Aorta (tissue), 5 donors: ENCODE measurements around the gene ACADSB. TPM values are rescaled to one million over a fixed set of nuclear protein-coding genes. Genes with fewer than 3 reads are reported as not detected.

Source experiments
- ATAC-seq: fragments of 200-7000 bp; cut with Tn5 transposase; one replicate; pipeline ENCODE4 v1.9.1; 2022; ENCODE audit warnings: moderate library complexity; ENCODE audit not compliant: low FRiP score
- DNase-seq, 2 donors: peaks; one replicate each; pipeline ENCODE4 v3.0.0-alpha.2; 2020
- H3K27ac ChIP-seq, 2 donors: one replicate each; pipeline ENCODE4 v1.5.1; 2013; ENCODE audit warnings: low read length in 2 of 2, mild to moderate bottlenecking in 2 of 2, moderate library complexity in 2 of 2, control low read depth in 1 of 2, inconsistent platforms in 1 of 2, low read depth in 1 of 2
- H3K27me3 ChIP-seq, 2 donors: one replicate each; pipeline ENCODE4 v1.6.1; 2013; ENCODE audit warnings: control low read depth in 1 of 2, low read length in 1 of 2, mild to moderate bottlenecking in 1 of 2, moderate library complexity in 1 of 2; ENCODE audit not compliant: insufficient read depth in 2 of 2, control insufficient read depth in 1 of 2
- H3K36me3 ChIP-seq, 2 donors: one replicate each; pipeline ENCODE4 v1.6.1; 2013; ENCODE audit warnings: control low read depth in 1 of 2, low read length in 1 of 2, mild to moderate bottlenecking in 1 of 2; ENCODE audit not compliant: insufficient read depth in 2 of 2, control insufficient read depth in 1 of 2
- H3K4me1 ChIP-seq, 2 donors: one replicate each; pipeline ENCODE4 v1.6.1; 2013; ENCODE audit warnings: low read length in 2 of 2, control low read depth in 1 of 2, mild to moderate bottlenecking in 1 of 2, moderate library complexity in 1 of 2; ENCODE audit not compliant: insufficient read depth in 2 of 2, control insufficient read depth in 1 of 2
- H3K4me3 ChIP-seq, 2 donors: one replicate each; pipeline ENCODE4 v1.5.1; 2013; ENCODE audit warnings: low read length in 2 of 2, control low read depth in 1 of 2, mild to moderate bottlenecking in 1 of 2
- H3K9me3 ChIP-seq: one replicate; pipeline ENCODE4 v1.6.1; 2013; ENCODE audit warnings: mild to moderate bottlenecking, low read length; ENCODE audit not compliant: control insufficient read depth
- WGBS, 2 donors: extraction: QIAGEN DNeasy Blood & Tissue Kit; methylation state at CpG; one replicate each; pipeline ENCODE4 v1.1.7; 2013; 5-methylcytosine and 5-hydroxymethylcytosine counted together
- intact Hi-C, 2 donors: fragments of 100-400 bp; cut with DNase I; formaldehyde crosslinking; loops; one replicate each; pipeline versions ENCODE4 v1.14.2 to v1.15.0; 2022
- long read RNA-seq, 2 donors: library from polyadenylated mRNA; unstranded; transcript quantifications; one replicate each; pipeline ENCODE4 v2.0.0, GENCODE V29; 2020 to 2021
- polyA plus RNA-seq, 2 donors: library from polyadenylated mRNA; stranded (reverse); fragments of 200-250 nt; gene quantifications; one replicate each; pipeline ENCODE4 v1.2.3, GENCODE V29; 2013
- total RNA-seq, 2 donors: library from RNA; stranded (reverse); fragmentation: NEBNext Ultra II Directional; extraction: Animal tissue kit (Norgen Biotek cat#: 25700); gene quantifications; one replicate each; pipeline ENCODE4 v1.2.1, GENCODE V29; 2021
- donor health status: healthy with polysubstance abuse.
- donor health status: Bipolar disorder and iron deficiency.
- donor health status: DM: no; HTN: no; CAD: no.
- donor health status: DM: no; HTN: no; CAD: no.
- donor health status: DM: yes; HTN: yes; CAD: no.

Gene ACADSB
- total RNA-seq (10 to 100 TPM; 17.9 to 25.5 TPM), polyA plus RNA-seq (10 to 100 TPM in 1 of 2 donors, 1 to 10 TPM in 1; 7.6 to 10.1 TPM)
- long read RNA-seq, donor 1, full-length matches to known transcripts, result 2 of 5 reads
- long read RNA-seq, donor 1, partial matches to known transcripts, result 1 of 5 reads
- long read RNA-seq, donor 1, other reads (novel, unspliced or antisense), result 2 of 5 reads
- long read RNA-seq, donor 2, full-length matches to known transcripts, result 2 of 11 reads
- long read RNA-seq, donor 2, partial matches to known transcripts, result 1 of 11 reads
- long read RNA-seq, donor 2, other reads (novel, unspliced or antisense), result 8 of 11 reads

DNA sequence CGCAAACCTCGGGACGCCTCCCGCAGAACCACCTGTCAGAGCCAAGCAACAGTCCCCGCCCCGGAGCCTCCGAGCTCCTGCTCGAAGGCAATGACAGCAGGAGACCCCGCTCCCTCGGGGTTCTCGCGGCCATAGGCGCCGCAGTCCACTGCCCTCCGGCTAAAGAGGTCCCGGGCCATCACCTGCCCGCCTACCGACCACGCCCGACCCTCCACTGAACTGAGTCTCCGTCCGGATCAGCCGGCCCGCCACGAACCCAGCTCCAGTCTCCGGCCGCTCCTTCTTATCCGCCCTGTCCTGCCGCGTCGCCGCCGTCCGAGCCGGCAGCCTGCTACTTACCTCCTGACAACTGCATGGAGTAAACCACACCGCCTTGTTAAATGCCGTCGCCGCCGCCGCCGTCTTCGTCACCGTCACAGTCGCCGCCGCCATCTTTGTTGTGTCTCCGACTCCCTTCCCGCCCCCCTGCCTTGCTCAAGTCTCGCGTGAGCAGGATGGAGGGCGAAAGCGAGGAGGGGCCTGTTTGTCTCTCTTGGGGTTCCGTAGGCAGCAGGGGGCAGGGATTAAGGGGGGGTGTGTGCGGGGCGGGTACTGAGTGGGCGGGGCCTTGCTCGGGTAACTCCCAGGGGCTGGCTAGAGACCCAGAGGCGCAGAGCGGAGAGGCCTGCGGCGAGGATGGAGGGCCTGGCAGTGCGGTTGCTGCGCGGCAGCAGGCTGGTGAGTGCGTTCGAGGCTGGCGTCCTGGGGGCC lies at the start of gene ACADSB, which contains the start of gene IKZF5:
Gene ACADSB (plus strand): TSS at position 652 of the 750 bp plus-strand sequence. CDS start 24 bp downstream, at position 676.
Gene IKZF5 (minus strand): TSS at position 441 of the 750 bp plus-strand sequence. CDS start 10,170 bp downstream, outside the sequence.
- Histone ChIP-seq H3K27ac (peak within 1 kb of the TSS in 1 of 2 donors; percentile 83), H3K9me3 (no peaks in the 10 kb centered on the region), H3K36me3 (no peaks in the 10 kb centered on the region), H3K4me3 (peak within 1 kb of the TSS; percentile 70 to 94), H3K4me1 (peaks cover 0 to 1% of the 10 kb centered on the region in 2 donors), H3K27me3 (no peaks in the 10 kb centered on the region)
- DNase-seq, result peak; percentile 98
- peak; percentile 100 for ATAC-seq
- 0% methylated on average over 64 to 68 of the region's 68 CpGs for WGBS, 2 donors
- intact Hi-C loops, result loop anchor here in 1 of 2 donors (2.0 to 10.0 kb wide), 2 partner anchors 28 to 146 kb away; partner anchors contain the start of genes BUB3 and PSTK

GRCh38 chr10:122962405-122962804 lies 46.4 kb upstream of the ACADSB start:
- Histone ChIP-seq H3K4me1 (no peaks in the 10 kb centered on the region), H3K4me3 (no peak overlapping the region), H3K27me3 (no peaks in the 10 kb centered on the region), H3K9me3 (peaks cover 5% of the 10 kb centered on the region), H3K27ac (no peak overlapping the region), H3K36me3 (no peaks in the 10 kb centered on the region)
- no peak for DNase-seq
- no peak for ATAC-seq
- WGBS, 2 donors, result 72 to 79% methylated on average over 3 of the region's 3 CpGs
- intact Hi-C loops, result no loop called here

- Histone ChIP-seq H3K27me3 (peaks cover 0 to 1% of the 10 kb centered on the region in 2 donors), H3K4me1 (no peaks in the 10 kb centered on the region), H3K36me3 (no peaks in the 10 kb centered on the region), H3K4me3 (no peak overlapping the region), H3K27ac (no peak overlapping the region), H3K9me3 (peaks cover 3% of the 10 kb centered on the region)
- intact Hi-C loops, result no loop called here
- ATAC-seq (no peak), DNase-seq (no peak)
Observed at GRCh38 chr10:122966879-122967278, 41.9 kb upstream of the ACADSB start.

DNA sequence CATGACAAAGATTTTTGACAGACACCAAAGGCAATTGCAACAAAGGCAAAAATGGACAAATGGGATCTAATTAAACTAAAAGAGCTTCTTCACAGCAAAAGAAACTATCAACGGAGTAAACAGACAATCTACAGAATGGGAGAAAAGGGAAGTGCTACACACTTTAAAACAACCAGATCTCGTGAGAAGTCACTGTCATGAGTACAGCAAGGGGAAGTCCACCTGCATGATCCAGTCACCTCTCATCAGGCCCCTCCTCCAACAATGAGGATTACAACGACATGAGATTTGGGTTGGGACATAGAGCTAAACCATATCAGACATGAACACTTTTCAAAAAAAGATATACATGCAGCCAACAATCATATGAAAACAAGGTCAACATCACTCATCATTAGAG lies 40.1 kb upstream of the ACADSB start:
- ATAC-seq, result no peak

GRCh38 chr10:122974023-122974422 lies 34.8 kb upstream of the ACADSB start:
- no peaks in the 10 kb centered on the region for H3K9me3 ChIP-seq
- H3K27me3 ChIP-seq, result peaks cover 0 to 1% of the 10 kb centered on the region in 2 donors
- intact Hi-C loops, result no loop called here
- DNase-seq, result peak in 1 of 2 donors; percentile 53
- no peak overlapping the region for H3K4me3 ChIP-seq
- 42 to 45% methylated on average over 5 of the region's 5 CpGs for WGBS, 2 donors
- ATAC-seq, result no peak
- H3K27ac ChIP-seq, result no peak overlapping the region
- H3K36me3 ChIP-seq, result no peaks in the 10 kb centered on the region
- H3K4me1 ChIP-seq, result no peaks in the 10 kb centered on the region

More for the DNA sequence above, 40.1 kb upstream of the ACADSB start:
- no peaks in the 10 kb centered on the region for H3K4me1 ChIP-seq
- no peaks in the 10 kb centered on the region for H3K36me3 ChIP-seq
- peaks cover 2% of the 10 kb centered on the region for H3K9me3 ChIP-seq
- H3K27me3 ChIP-seq, result peaks cover 0 to 1% of the 10 kb centered on the region in 2 donors
- no peak for DNase-seq
- H3K4me3 ChIP-seq, result no peak overlapping the region
- intact Hi-C loops, result no loop called here
- WGBS, 2 donors, result 72 to 76% methylated on average over 3 of the region's 3 CpGs
- H3K27ac ChIP-seq, result no peak overlapping the region

DNA sequence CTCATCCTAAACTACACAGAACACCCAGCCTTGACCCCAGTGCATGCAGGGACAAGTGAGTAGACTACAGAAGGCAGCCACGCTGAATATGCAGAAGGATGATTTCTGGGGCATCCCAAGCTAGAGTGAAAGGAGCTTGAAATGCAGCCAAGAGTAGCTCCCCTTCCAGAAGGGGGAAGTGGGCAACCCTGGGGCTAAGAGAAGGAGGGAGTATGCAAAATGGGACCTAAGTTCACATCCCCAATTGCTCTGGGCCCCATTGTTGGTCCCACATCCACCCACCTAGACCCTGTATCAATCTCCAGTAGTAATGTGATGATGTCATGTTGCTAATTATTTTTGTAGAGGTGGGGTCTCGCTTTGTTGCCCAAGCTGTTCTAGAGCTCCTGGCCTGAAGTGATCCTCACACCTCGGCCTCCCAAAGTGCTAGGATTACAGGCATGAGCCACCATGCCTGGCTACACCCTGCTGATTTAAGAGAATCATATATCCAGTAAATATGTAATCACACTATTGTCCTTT lies 34.2 kb upstream of the ACADSB start:
- WGBS, 2 donors, result 79 to 87% methylated on average over 3 of the region's 3 CpGs
- Histone ChIP-seq H3K36me3 (no peaks in the 10 kb centered on the region), H3K4me1 (no peaks in the 10 kb centered on the region), H3K27ac (no peak overlapping the region), H3K27me3 (peaks cover 0 to 1% of the 10 kb centered on the region in 2 donors), H3K9me3 (no peaks in the 10 kb centered on the region), H3K4me3 (no peak overlapping the region)
- ATAC-seq, result no peak
- intact Hi-C loops, result no loop called here
- DNase-seq, result no peak

DNA sequence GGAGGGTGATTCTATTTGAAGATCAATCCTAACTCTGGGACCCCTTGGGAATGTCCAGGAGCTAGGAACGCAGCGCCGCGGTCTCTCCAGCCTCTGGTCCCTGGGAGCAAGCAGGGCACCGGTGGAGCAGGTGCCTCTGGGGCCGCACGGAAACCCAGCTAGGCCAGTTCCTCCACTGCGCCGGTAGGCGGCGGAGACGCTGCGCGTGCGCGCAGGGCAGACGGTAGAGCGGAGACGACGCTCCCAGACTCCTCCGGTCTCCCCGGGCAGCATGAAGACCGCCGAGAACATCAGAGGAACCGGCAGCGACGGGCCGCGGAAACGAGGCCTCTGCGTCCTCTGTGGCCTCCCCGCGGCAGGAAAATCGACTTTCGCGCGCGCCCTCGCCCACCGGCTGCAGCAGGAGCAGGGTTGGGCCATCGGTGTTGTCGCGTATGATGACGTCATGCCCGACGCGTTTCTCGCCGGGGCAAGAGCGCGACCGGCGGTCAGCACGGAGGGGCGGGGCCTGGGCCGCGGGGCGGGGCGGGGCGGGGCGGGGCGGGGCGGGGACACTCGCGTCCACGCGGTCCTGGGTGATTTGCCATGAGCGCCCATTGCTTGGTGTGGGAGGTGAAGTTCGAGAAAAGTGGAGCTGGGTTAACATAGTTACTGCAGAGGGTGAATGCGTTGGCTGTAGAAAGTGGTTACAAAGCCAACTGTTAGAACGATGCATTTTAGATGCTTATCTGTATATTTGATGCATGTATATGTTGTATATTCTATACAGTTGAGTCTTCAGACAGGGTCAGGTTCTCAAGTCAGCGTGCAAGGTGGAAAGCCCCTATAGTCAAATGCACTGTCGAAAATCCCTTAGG lies 28.4 kb upstream of the ACADSB start, which contains the start of gene PSTK:
Gene PSTK (plus strand): TSS at position 193 of the 857 bp plus-strand sequence. CDS start 79 bp downstream, at position 272.
- H3K4me3 ChIP-seq, result peak within 1 kb of the TSS; percentile 62 to 84
- ATAC-seq (peak; percentile 99), DNase-seq (peak; percentile 96 to 98)
- whole genome bisulfite sequencing, 2 donors, result 0 to 1% methylated on average over 70 to 73 of the region's 73 CpGs
- no peaks in the 10 kb centered on the region for H3K4me1 ChIP-seq
- no peaks in the 10 kb centered on the region for H3K27me3 ChIP-seq
- H3K27ac ChIP-seq, result peak within 1 kb of the TSS in 1 of 2 donors; percentile 66
- intact Hi-C loops, result loop anchor here (2.0 to 10.0 kb wide), 2 partner anchors 28 to 174 kb away; partner anchors contain the start of genes ACADSB (in 1 of the 2), BUB3 (in 1 of the 2) and IKZF5 (in 1 of the 2)
- H3K9me3 ChIP-seq, result no peaks in the 10 kb centered on the region
- no peaks in the 10 kb centered on the region for H3K36me3 ChIP-seq

DNA sequence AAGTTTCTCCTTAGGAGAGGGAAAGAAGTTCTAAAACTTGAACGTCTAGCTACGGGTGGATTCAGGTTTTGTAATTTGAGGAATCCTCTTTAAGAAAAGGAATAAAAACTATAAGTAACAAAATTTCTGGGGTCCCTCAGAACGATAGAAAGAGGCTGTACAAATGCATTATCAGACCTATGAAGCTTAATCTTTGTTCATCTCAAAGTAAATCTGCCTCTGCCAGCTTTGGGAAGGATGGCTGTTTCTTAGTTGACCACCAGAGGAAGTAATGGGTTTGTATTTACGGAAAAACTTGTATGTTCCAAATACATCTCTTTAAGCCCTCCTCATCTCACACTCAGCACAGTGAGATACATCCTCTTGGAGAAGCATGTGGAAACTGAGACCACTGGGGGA lies 27.7 kb upstream of the ACADSB start:
- Histone ChIP-seq H3K4me1 (no peaks in the 10 kb centered on the region), H3K36me3 (no peaks in the 10 kb centered on the region), H3K9me3 (no peaks in the 10 kb centered on the region), H3K27ac (no peak overlapping the region), H3K4me3 (peak overlapping the region; percentile 62 to 84), H3K27me3 (no peaks in the 10 kb centered on the region)
- no peak for DNase-seq
- no peak for ATAC-seq
- intact Hi-C loops, result loop anchor here (2.0 to 10.0 kb wide), 2 partner anchors 28 to 174 kb away; partner anchors contain the start of genes ACADSB (in 1 of the 2), BUB3 (in 1 of the 2) and IKZF5 (in 1 of the 2)
- 10 to 14% methylated on average over 4 of the region's 4 CpGs for WGBS, 2 donors
